ENCODE data around the gene GALNT18. TPM values are rescaled to one million over a fixed set of nuclear protein-coding genes. Genes with fewer than 3 reads are reported as not detected.
"Not testable (repeated sequence)": the region's sequence is repeated elsewhere in the genome, so short reads cannot be mapped to it uniquely, and the experiment has no call there.

The GALNT18 gene
- total RNA-seq, 1 donor from 2014 or later, result 38.4 TPM

DNA sequence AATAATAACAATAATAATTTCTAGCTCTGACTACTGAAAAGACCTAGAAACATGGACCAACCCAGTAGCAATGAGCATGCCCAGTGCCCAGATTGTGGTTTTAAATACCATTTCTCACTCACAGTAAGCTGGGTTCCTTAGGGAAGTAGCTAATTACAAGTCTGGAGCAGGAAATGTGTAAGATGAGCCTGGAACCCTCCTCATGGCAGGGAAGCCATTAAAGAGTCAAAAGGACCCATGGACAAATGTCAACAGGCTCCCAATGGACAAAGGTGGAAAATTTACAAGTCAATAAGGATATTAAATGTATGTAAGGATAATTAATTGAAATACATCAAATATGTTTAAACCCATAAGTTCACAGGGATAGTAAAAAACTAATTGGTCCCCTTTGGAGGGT is 258.1 kb downstream of the GALNT18 start:
- Mint-ChIP-seq H3K27ac (ENCODE audit: unreplicated experiment) (no peak overlapping the region), H3K4me3 (ENCODE audit: unreplicated experiment) (no peak overlapping the region), H3K4me1 (ENCODE audit: low read depth) (peaks cover 6% of the 10 kb centered on the region), H3K9me3 (ENCODE audit: low read depth) (peaks cover 10% of the 10 kb centered on the region), H3K27me3 (ENCODE audit: low read depth) (peaks cover 5% of the 10 kb centered on the region), H3K36me3 (ENCODE audit: low read depth) (peaks cover 28% of the 10 kb centered on the region)
- no peak for DNase-seq (ENCODE audit: low spot score)
- TF ChIP-seq, protein P1, sequence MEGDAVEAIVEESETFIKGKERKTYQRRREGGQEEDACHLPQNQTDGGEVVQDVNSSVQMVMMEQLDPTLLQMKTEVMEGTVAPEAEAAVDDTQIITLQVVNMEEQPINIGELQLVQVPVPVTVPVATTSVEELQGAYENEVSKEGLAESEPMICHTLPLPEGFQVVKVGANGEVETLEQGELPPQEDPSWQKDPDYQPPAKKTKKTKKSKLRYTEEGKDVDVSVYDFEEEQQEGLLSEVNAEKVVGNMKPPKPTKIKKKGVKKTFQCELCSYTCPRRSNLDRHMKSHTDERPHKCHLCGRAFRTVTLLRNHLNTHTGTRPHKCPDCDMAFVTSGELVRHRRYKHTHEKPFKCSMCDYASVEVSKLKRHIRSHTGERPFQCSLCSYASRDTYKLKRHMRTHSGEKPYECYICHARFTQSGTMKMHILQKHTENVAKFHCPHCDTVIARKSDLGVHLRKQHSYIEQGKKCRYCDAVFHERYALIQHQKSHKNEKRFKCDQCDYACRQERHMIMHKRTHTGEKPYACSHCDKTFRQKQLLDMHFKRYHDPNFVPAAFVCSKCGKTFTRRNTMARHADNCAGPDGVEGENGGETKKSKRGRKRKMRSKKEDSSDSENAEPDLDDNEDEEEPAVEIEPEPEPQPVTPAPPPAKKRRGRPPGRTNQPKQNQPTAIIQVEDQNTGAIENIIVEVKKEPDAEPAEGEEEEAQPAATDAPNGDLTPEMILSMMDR (IDR thresholded peaks at IDR 0.05), result no peak

DNA sequence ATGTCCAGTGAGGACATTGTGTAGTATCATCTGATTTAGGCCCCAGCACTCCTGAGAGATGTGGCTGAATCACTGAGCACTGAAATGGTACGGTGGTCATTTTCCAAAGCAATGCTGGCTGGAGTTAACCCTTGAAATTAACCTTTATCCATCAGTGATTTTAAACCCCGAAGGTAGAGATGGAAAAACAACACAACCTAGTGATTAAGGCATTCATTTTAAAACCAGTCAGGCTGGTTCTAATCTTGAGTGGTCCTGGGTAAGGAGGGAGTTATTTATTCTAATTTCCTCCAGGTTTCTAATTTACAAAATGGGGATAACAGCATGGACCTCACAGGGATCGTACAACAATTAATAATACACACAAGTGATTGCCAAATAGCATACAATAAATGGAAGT is 262.2 kb downstream of the GALNT18 start:
- Mint-ChIP-seq H3K27ac (ENCODE audit: unreplicated experiment) (no peak overlapping the region), H3K4me1 (ENCODE audit: low read depth) (peaks cover 6% of the 10 kb centered on the region), H3K4me3 (ENCODE audit: unreplicated experiment) (no peak overlapping the region), H3K9me3 (ENCODE audit: low read depth) (no peaks in the 10 kb centered on the region), H3K27me3 (ENCODE audit: low read depth) (peaks cover 8% of the 10 kb centered on the region), H3K36me3 (ENCODE audit: low read depth) (peaks cover 20% of the 10 kb centered on the region)
- DNase-seq (ENCODE audit: low spot score), result no peak
- TF ChIP-seq, protein P1 (IDR thresholded peaks at IDR 0.05), result no peak

DNA sequence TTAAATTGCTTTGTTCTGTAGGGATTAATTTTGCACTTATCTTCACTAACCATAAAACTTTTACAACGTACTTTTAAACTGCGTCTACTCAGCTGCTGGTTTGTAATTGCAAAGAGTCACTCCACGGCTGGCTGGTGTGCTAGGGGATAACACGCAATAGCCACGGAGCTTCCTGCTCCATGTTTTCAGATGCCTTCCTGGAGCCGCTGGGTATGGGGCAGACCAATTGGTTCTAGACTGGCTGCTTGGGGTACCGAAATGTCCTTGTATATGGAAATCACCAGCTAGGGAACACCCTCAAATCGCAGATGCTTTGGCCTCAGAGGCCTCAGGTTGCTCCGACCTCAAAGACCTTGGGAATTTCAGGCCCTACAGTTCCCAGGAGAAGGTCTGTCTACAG is 265.0 kb downstream of the GALNT18 start:
- DNase-seq (ENCODE audit: low spot score), result no peak
- Mint-ChIP-seq H3K27me3 (ENCODE audit: low read depth) (peaks cover 6% of the 10 kb centered on the region), H3K4me3 (ENCODE audit: unreplicated experiment) (no peak overlapping the region), H3K4me1 (ENCODE audit: low read depth) (peaks cover 17% of the 10 kb centered on the region), H3K9me3 (ENCODE audit: low read depth) (no peaks in the 10 kb centered on the region), H3K27ac (ENCODE audit: unreplicated experiment) (no peak overlapping the region), H3K36me3 (ENCODE audit: low read depth) (peaks cover 21% of the 10 kb centered on the region)
- TF ChIP-seq, protein P1 (IDR thresholded peaks at IDR 0.05), result no peak

DNA sequence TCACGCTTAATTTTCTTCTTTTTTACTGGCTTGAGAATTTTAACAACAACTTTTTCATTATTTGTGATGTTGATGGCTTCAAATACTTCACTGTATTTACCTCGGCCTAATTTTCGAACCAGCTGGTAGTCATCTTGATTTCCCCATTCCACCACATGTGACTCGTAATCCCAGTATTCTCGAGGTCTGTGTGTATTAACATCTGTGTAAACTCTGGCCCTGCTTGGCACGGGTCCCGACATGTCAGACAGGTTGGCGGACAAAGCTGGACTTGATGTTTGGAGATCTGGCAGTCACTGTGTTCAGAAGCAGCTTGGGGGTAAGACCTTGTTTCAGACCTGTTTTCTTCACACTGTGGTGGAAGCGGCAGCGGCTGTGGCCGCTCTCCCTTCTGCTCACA is 268.9 kb downstream of the GALNT18 start, which contains the start of gene CSNK2A3:
Gene CSNK2A3 (minus strand): TSS at position 373 of the 400 bp plus-strand sequence. CDS start 131 bp downstream, at position 242.
- H3K27me3 Mint-ChIP-seq (ENCODE audit: low read depth); H3K9me3 Mint-ChIP-seq (ENCODE audit: low read depth); H3K27ac Mint-ChIP-seq (ENCODE audit: unreplicated experiment); DNase-seq (ENCODE audit: low spot score); H3K4me3 Mint-ChIP-seq (ENCODE audit: unreplicated experiment): not testable (repeated sequence)
- Mint-ChIP-seq H3K36me3 (ENCODE audit: low read depth) (peaks cover 15% of the 10 kb centered on the region), H3K4me1 (ENCODE audit: low read depth) (peaks cover 41% of the 10 kb centered on the region)

DNA sequence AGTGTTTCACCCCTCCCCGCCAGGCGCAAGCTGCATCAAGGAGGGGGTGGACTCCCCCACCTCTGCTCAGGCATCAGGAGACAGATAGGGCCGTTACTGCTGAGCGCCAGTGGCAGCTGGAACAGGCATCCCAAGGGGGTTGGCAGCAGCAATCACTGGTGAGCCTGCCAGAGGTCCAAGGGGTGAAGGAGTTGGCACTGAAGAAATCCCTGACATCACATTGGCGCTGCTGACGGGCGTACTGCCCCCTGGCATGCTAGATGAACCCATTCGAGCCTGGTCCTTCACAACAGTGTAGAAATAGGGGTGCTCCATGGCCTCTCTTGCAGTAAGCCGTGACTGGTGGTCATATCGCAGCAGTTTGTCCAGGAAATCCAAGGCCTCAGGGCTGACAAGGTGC is 270.0 kb downstream of the GALNT18 start:
- DNase-seq (ENCODE audit: low spot score); H3K27me3 Mint-ChIP-seq (ENCODE audit: low read depth); H3K9me3 Mint-ChIP-seq (ENCODE audit: low read depth); H3K4me3 Mint-ChIP-seq (ENCODE audit: unreplicated experiment); H3K27ac Mint-ChIP-seq (ENCODE audit: unreplicated experiment): not testable (repeated sequence)
- peaks cover 44% of the 10 kb centered on the region for H3K4me1 Mint-ChIP-seq (ENCODE audit: low read depth)
- H3K36me3 Mint-ChIP-seq (ENCODE audit: low read depth), result peaks cover 16% of the 10 kb centered on the region

DNA sequence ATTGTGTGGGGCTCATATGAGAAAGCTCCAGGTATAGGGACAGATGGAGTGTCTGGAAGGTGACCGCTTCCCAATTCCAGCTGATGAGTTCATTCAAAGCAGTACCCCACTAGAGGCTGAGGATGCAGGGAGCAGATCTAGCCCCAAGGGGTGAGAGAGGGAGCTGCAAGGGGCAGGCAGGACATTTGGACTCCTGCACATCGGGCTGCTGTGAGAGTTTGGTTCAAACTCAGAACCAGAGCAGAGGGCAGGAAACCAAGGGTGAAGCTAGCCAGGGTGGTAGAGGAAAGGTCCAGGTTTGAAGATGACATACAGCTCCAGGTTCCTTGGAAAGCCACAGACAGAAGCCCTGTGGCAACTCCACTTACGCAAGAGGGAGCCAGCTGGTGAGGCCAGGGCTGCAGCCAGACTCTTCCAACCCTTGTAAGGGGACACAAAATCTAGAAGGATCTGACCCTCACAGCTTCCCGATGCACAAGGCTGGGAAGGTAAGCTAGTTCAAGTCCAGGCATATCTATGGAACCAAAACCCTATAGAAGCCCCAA is 270.7 kb downstream of the GALNT18 start:
- H3K9me3 Mint-ChIP-seq (ENCODE audit: low read depth), result no peaks in the 10 kb centered on the region
- H3K36me3 Mint-ChIP-seq (ENCODE audit: low read depth), result peaks cover 11% of the 10 kb centered on the region
- H3K27ac Mint-ChIP-seq (ENCODE audit: unreplicated experiment), result no peak overlapping the region
- TF ChIP-seq, protein P1 (IDR thresholded peaks at IDR 0.05), result no peak
- H3K27me3 Mint-ChIP-seq (ENCODE audit: low read depth), result peaks cover 7% of the 10 kb centered on the region
- no peak overlapping the region for H3K4me3 Mint-ChIP-seq (ENCODE audit: unreplicated experiment)
- no peak for DNase-seq (ENCODE audit: low spot score)
- H3K4me1 Mint-ChIP-seq (ENCODE audit: low read depth), result peaks cover 44% of the 10 kb centered on the region
